ENCODE measurements around the gene MICU1.

The MICU1 gene

DNA sequence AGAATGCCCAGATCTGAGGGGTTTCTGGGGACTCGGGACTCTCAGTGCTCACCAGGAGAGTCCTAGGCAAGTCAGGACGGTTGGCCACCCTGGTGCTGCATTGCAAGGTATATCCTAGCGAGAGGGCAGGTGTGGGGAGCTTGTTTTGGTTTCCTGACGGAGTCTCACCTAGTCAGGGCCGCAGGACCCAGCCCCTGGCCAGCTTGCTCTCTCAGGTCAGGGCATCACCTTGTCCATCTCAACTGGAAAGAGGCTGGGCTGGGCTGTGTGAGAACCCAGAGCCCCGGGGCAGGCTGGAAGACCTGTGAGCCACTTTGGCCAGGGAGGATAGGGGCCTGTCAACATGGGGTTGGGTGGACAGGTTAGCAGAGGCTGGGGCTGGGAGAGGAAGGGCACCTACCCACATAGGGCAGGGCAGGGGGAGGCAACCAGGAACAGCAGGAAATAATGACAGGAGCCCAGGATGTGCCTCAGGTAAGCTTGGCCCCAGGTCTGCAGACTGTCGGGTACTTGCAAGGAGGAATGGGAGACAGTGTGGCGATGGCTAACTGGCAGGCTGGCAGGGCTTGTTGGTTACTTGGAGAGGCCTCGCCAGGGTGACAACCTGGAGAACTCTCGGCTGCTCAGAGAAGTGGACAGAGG lies 302.6 kb downstream of the MICU1 start:
- DNase-seq (ENCODE audit: low read depth): no peak
- no peak overlapping the region for H3K4me3 ChIP-seq (ENCODE audit: low read depth, low read length)

DNA sequence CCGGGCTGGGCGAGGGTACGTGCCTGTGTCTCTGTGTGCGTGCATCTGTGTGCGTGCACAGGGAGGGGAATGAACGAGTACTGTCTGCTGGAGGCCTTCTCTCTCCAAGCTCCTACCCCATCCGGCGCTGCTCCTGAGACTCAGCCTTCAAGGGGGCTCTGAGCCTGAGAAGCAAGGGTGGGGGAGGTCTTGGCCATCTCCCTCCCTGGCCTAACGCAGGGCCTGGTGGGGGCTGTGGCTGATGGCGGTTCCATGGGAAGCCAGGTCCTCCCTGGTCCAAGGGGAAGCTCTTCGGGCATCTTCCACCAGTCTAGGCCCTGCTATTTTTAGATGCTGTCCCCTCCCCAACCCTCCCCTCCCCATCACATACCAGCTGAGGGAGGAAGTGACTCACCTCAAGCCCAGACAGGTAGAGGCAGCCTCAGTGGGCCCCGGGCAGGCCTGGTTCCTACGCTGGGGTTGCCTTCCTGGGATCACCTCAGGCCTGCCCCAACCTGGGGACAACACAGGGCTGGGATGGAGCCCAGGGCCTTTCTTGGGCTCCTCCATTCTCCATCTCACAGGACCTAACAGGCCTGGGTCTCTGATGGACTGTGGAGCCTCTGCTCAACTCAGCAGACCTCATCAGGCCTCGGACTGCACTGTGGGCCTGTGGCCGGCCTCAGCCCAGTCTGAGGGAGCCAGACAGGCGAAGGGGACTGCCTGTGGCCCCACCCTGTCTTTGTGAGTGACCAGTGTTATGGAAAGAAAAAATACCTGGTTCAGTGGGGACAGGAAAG lies 303.4 kb downstream of the MICU1 start:
- DNase-seq (ENCODE audit: low read depth): no peak
- H3K4me3 ChIP-seq (ENCODE audit: low read depth, low read length): no peak overlapping the region

DNA sequence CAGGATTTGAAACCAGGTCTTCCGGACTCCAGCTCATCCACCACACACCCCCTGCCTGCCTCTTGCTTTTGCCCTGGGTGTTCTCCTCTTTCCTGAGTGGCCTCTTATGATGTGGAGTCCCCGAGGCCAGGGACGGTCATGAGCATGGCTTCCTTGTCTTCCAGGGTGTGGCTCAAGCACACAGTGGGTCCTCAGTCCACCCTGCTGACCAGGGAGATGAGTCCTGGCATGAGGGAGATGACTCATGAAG lies 303.9 kb downstream of the MICU1 start:
- no peak overlapping the region for H3K4me3 ChIP-seq (ENCODE audit: low read depth, low read length)
- DNase-seq (ENCODE audit: low read depth): no peak

DNA sequence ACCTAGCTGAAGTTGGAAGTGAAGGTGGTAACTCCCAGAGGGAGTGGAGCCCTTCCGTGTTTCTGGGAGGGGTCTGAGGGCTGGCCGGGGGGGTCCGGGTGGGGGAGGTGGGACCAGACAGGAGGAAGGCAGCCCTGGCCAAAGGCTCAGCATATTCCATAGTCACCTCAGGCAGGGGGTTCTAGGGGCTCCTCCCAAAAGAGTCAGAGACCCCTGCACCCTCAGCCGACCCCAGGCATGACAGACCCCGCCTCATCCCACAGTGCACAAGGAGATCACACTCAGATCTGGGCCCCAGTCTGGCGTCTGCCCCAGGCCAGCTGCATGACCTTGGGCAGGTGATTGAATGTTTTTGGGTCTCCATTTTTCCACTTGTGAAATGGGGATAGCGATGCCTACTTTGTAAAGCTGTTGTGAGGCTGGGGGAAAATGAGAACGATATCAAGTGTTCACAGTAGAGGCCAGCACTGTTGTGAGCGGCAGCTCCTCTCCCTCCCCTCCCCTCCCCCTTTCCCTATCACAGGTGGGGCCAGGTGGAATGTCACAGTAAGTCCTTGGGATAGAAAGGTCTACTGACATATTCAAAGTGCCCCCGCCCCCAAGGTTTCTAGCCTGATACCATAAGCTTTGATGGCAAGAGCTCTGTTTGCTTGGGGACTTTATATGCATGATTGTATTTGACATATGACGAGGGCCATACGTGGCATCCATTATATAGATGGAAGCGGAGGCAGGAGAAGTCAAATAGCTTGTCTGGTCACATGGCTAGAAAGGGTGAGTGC lies 304.4 kb downstream of the MICU1 start:
- no peak for DNase-seq (ENCODE audit: low read depth)
- H3K4me3 ChIP-seq (ENCODE audit: low read depth, low read length): no peak overlapping the region

DNA sequence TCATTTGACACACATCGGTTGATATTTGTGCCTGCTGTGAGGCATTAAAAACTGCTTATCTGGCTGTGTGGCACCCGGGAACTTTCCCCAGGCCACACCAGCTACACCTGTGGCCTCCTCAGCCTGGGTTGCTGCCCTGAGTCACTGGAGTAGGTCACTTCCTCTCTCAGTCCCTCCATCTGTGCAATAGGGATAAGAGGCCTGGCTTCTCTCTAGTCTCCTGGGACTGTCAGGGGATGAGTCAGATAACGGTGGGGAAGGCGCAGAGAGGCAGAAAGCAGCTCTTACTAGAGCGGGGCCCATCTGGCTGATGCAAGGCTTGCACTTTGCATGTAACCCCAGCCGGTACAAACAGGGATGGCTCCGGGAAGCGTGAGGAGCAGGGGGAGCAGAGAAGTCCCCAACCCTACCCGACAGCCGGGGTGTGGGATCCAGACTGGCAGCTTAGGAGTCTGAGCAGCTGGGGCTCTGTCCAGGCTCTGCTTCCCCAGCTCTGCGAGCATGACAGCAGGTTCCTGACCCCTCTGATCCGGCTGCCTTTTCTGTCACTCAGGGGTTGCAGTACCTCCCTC lies 305.1 kb downstream of the MICU1 start:
- H3K4me3 ChIP-seq (ENCODE audit: low read depth, low read length): no peak overlapping the region

DNA sequence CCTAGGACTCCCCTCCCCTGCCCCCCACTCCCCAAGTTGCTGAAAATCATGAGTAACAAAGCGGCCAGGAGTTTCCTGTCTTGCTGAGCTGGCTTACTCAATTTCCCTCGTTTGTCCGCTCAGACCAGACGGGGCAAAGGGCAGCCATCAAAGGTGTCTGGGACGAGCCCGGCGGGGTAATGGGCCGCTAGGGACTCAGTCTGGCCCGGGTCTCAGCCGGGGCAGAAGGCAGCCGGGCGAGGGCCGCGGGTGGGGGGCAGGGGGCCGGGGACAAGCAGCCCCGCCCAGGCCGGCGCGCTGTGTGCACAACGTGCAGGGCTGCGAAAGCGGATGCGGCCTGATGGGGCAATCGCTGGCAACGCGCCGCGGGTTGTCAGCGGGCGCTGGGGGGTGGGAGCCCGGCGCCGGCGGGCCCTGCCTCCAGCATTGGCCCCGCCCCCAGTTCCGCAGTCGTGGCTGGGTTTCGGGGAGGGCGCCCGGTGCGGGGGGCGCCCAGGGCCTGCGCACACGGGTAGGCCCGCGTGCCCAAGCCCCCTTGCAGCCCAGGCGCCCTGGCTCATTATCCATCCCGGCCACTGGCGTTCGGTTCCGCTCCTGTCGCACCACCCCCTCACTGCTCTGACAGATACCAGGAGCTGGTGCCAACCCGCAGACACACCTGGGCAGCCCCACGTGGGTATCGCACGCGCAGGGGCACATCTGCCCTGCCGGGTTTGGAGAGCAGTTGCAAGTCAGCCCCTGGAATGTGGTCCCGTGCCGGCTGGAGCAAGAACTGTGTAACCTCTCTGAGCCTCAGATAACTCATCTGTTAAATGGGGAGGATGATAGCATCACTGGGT lies 306.2 kb downstream of the MICU1 start:
- DNase-seq (ENCODE audit: low read depth): peak; percentile 82
- H3K4me3 ChIP-seq (ENCODE audit: low read depth, low read length): peak overlapping the region; percentile 18

More for the DNA sequence above, 305.1 kb downstream of the MICU1 start:
- DNase-seq (ENCODE audit: low read depth): peak; percentile 99

DNA sequence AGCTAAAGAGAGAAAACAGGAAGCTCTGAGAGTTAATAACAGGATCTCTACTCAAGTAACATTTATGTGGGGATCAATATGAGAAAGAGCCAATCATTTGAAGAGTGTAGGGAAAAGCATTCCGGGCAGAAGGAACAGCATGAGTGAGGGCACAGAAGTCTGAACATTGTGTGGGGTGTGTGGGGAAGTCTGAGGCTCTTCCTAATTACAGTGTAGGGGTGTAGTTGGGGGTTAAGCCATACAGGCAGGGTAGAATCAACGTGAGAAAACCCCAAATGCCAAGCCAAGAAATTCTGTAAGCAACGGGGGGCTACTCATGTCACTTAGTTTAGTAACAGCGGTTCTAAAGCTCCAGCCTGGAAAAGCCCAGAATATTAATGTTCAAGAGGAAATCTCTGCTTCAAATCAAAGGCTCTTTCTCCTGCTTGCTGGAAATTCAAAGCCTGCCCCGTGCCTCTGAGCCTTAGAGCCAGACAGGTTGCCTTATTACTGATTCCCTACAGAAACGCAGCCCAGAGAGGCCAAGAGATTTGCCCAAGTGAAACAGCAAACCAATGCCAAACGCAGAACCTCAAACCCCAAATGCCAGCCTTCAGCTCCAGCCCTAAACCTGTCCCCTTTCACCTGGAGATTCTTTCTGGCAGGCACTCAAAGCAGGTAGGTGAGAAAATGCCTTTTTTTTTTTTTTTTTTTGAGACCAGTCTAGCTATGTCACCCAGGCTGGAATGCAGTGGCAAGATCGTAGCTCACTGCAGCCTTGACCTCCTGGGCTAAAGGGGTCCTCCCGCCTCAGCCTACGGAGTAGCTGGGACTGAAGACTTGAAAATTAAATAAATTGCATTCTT lies 307.2 kb downstream of the MICU1 start:
- H3K4me3 ChIP-seq (ENCODE audit: low read depth, low read length): peak overlapping the region; percentile 18
- no peak for DNase-seq (ENCODE audit: low read depth)
